ENCODE data around the gene PPFIBP2. TPM values are rescaled to one million over a fixed set of nuclear protein-coding genes. Genes with fewer than 3 reads are reported as not detected.

PPFIBP2 gene
- total and polyA plus RNA-seq, 2 of the 13 experiments (the other 11 are each of a cell fraction or from before 2014, with no cell fraction given) = 15.0 to 52.5 TPM

- POLR2A ChIA-PET = no interaction called here
These were observed 23.3 kb upstream of the PPFIBP2 start for GRCh38 chr11:7490535-7490934.

GRCh38 chr11:7492253-7492652 lies 21.5 kb upstream of the PPFIBP2 start:
- POLR2A ChIA-PET = no interaction called here
- Histone ChIP-seq H3K36me3 (replicated peaks in 1 of 2; ENCODE audit: control insufficient read depth in 1 of 2, insufficient read depth in 2 of 2, low read length in 2 of 2) (no peaks in the 10 kb centered on the region), H3K79me2 (ENCODE audit: insufficient read depth, low read length) (no peaks in the 10 kb centered on the region), H3K27ac (ENCODE audit: extremely low read length, insufficient read depth, low read length) (no peak overlapping the region), H3K9ac (ENCODE audit: insufficient read depth, low read depth, low read length) (no peak overlapping the region), H3K27me3 (ENCODE audit: control insufficient read depth in 1 of 2, insufficient read depth in 2 of 2, low read length in 2 of 2) (no peaks in the 10 kb centered on the region; a peak in 1 of 5 replicates), H4K20me1 (ENCODE audit: insufficient read depth, low read length) (no peaks in the 10 kb centered on the region), H3K4me2 (ENCODE audit: low read depth, low read length) (no peak overlapping the region), H3K9me3 (ENCODE audit: low read length) (no peaks in the 10 kb centered on the region), H2AFZ (ENCODE audit: low read length) (no peak overlapping the region), H3K4me3 (replicated peaks in 1 of 3; ENCODE audit: insufficient read depth in 1 of 3, low read depth in 2 of 3, low read length in 3 of 3) (no peak overlapping the region), H3K4me1 (ENCODE audit: insufficient read depth, low read length) (peaks cover 16% of the 10 kb centered on the region)
- 88% methylated on average over 1 of the region's 1 CpG for WGBS (ENCODE audit: low lambda C conversion rate)
- FAIRE-seq (no peak), ATAC-seq (no peak), DNase-seq (ENCODE audit: low spot score) (no peak)
- intact Hi-C loops (cut with micrococcal nuclease; ENCODE audit: unreplicated experiment) = no loop called here
- TF ChIP-seq SUZ12 (IDR thresholded peaks at IDR 0.05; ENCODE audit: low read depth, low read length) = no peak
- TF ChIP-seq TCF7L2 (IDR thresholded peaks at IDR 0.05; ENCODE audit: low read depth, low read length) = no peak
- TF ChIP-seq ZBTB20 (CRISPR knock-in tag; IDR thresholded peaks at IDR 0.05; ENCODE audit: borderline replicate concordance, low read depth) = no peak
- no peak for TF ChIP-seq SP4 (CRISPR knock-in tag; IDR thresholded peaks at IDR 0.05)
- no peak for TF ChIP-seq CENPT (CRISPR knock-in tag; IDR thresholded peaks at IDR 0.05; ENCODE audit: low read depth)
- TF ChIP-seq FIP1L1 (IDR thresholded peaks at IDR 0.05; ENCODE audit: borderline replicate concordance, insufficient read depth, low read depth, low read length) = no peak
- no peak for TF ChIP-seq TSC22D2 (CRISPR knock-in tag; IDR thresholded peaks at IDR 0.05; ENCODE audit: borderline replicate concordance)
- no peak for TF ChIP-seq MTF2 (CRISPR knock-in tag; IDR thresholded peaks at IDR 0.05; ENCODE audit: borderline replicate concordance)
- TF ChIP-seq HOXA7 (CRISPR knock-in tag; IDR thresholded peaks at IDR 0.05) = no peak
- TF ChIP-seq SRF (IDR thresholded peaks at IDR 0.05; ENCODE audit: low read depth, low read length) = no peak
- no peak for TF ChIP-seq ZNF580 (CRISPR knock-in tag; IDR thresholded peaks at IDR 0.05; ENCODE audit: borderline replicate concordance, low read depth)
- BruUV-seq (replicated peaks) = no TSS peak
- CTCF ChIA-PET (ENCODE audit: low intra/inter-chr PET ratio, low total read pairs) = no interaction called here
- in situ Hi-C loops (cut with HindIII; ENCODE audit: extremely low pct_ligation_motif_present, low pct_unique_long_range_greater_than_20kb) = no loop called here

More at GRCh38 chr11:7490535-7490934, 23.3 kb upstream of the PPFIBP2 start:
- H4K20me1 ChIP-seq (ENCODE audit: insufficient read depth, low read length) = no peaks in the 10 kb centered on the region
- ATAC-seq = no peak
- no peaks in the 10 kb centered on the region for H3K36me3 ChIP-seq (replicated peaks in 1 of 2; ENCODE audit: control insufficient read depth in 1 of 2, insufficient read depth in 2 of 2, low read length in 2 of 2)
- no peak overlapping the region for H2AFZ ChIP-seq (ENCODE audit: low read length)
- H3K4me1 ChIP-seq (ENCODE audit: insufficient read depth, low read length) = peaks cover 26% of the 10 kb centered on the region
- no peaks in the 10 kb centered on the region for H3K79me2 ChIP-seq (ENCODE audit: insufficient read depth, low read length)
- BruUV-seq (replicated peaks) = no TSS peak
- H3K4me2 ChIP-seq (ENCODE audit: low read depth, low read length) = no peak overlapping the region
- no peaks in the 10 kb centered on the region for H3K9me3 ChIP-seq (ENCODE audit: low read length)
- no peak overlapping the region for H3K4me3 ChIP-seq (replicated peaks in 1 of 3; ENCODE audit: insufficient read depth in 1 of 3, low read depth in 2 of 3, low read length in 3 of 3)
- in situ Hi-C loops (cut with HindIII; ENCODE audit: extremely low pct_ligation_motif_present, low pct_unique_long_range_greater_than_20kb) (no loop called here), intact Hi-C loops (cut with micrococcal nuclease; ENCODE audit: unreplicated experiment) (no loop called here)
- no peak overlapping the region for H3K9ac ChIP-seq (ENCODE audit: insufficient read depth, low read depth, low read length)
- no peak for DNase-seq (ENCODE audit: low spot score)
- no peak for TF ChIP-seq TRIM24 (CRISPR knock-in tag; IDR thresholded peaks at IDR 0.05)
- H3K27me3 ChIP-seq (ENCODE audit: control insufficient read depth in 1 of 2, insufficient read depth in 2 of 2, low read length in 2 of 2) = no peaks in the 10 kb centered on the region
- CTCF ChIA-PET (ENCODE audit: low intra/inter-chr PET ratio, low total read pairs) = no interaction called here
- no peak for FAIRE-seq
- H3K27ac ChIP-seq (ENCODE audit: extremely low read length, insufficient read depth, low read length) = no peak overlapping the region
- 35% methylated on average over 1 of the region's 1 CpG for WGBS (ENCODE audit: low lambda C conversion rate)
